Neural progenitor cell (in vitro differentiated cells): ENCODE data around the gene BOLA3.

Source experiments
- CTCF ChIP-seq: fragments of 200-600 bp; sonication (generic); IDR thresholded peaks from 2 replicates; pipeline ENCODE4 v1.5.1; 2017; ENCODE audit warnings: antibody characterized with exemption, mild to moderate bottlenecking
- EZH2 ChIP-seq: fragments of 200-600 bp; sonication (generic); IDR thresholded peaks from 2 replicates; pipeline ENCODE4 v1.6.1; 2017; ENCODE audit warnings: antibody characterized with exemption, mild to moderate bottlenecking, moderate library complexity
- EZH2phosphoT487 ChIP-seq: fragments of 200-600 bp; sonication (generic); IDR thresholded peaks from 2 replicates; pipeline ENCODE4 v1.6.1; 2017; ENCODE audit warnings: antibody characterized with exemption

DNA sequence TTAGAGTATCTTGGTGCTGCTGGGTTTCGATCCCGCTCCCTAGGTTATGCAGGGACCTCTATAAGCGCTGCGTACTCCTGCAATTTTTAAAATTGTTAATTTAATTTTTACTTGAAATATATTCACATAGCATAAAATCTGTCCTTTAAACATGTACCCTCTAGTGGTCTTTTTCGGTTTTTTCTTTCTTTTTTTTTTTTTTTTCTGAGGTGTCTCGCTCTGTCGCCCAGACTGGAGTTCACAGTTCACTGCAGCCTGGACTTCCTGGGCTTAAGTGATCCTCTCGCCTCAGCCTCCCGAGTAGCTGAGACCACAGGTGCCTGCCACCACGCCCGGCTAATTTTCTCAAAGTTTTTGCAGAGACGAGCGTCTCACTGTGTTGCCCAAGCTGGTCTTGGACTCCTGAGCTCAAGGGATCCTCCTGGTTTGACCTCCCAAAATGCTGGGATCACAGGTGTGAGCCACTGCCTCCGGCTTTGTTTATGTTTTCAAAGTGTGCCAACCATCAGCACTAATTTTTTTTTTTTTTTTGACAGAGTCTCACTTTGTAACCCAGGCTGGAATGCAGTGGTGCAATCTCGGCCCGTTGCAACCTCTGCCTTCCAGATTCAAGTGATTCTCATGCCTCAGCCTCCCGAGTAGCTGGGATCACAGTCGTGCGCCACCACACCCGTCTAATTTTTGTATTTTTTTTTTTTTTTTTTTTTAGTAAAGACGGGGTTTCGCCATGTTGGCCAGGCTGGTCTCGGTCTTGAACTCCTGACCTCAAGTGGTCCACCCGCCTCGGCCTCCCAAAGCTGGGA is 31.6 kb upstream of the BOLA3 start:
- TF ChIP-seq CTCF = peak; percentile 56
- no peak for TF ChIP-seq EZH2
- TF ChIP-seq EZH2phosphoT487 = no peak
